HEK293 (cell line): ENCODE measurements around the gene SLC46A2.

Experiments used
- CTCF ChIA-PET: fragments of 350-600 bp; formaldehyde crosslinking; extraction: SDS; loops from one replicate; lab custom pipeline; 2021; ENCODE audit warnings: antibody characterized with exemption; lab: Yijun Ruan, JAX
- POLR2A ChIA-PET: fragments of 300-600 bp; formaldehyde crosslinking; extraction: SDS; loops from one replicate; lab custom pipeline; 2020; ENCODE audit warnings: antibody characterized with exemption, inconsistent platforms; lab: Yijun Ruan, JAX
- H3K27ac ChIP-seq: fragments of 200-500 bp; sonication (Bioruptor generic); 2 replicates; pipeline ENCODE4 v1.5.1; 2014; ENCODE audit warnings: low read depth, low read length, control low read depth, inconsistent platforms; ENCODE audit errors: extremely low read depth
- H3K36me3 ChIP-seq, 2 experiments: fragments of 200-500 bp in 1 of 2; sonication (Bioruptor generic) in 1 of 2; 1 replicate in 1 of 2; 2 replicates in 1 of 2; pipeline ENCODE4 v1.5.1; 2014 to 2017; ENCODE audit warnings: inconsistent platforms in 2 of 2, low read length in 2 of 2; ENCODE audit not compliant: control insufficient read depth in 2 of 2, insufficient read depth in 1 of 2
- H3K4me1 ChIP-seq: fragments of 200-500 bp; sonication (Bioruptor generic); 2 replicates; pipeline ENCODE4 v1.5.1; 2014; ENCODE audit warnings: mild to moderate bottlenecking, low read length, inconsistent platforms; ENCODE audit not compliant: control insufficient read depth, insufficient read depth
- H3K4me3 ChIP-seq: 2 replicates; pipeline ENCODE4 v1.5.1; 2011; ENCODE audit warnings: low read depth, mild to moderate bottlenecking, control low read depth, low read length, moderate library complexity
- H3K9me3 ChIP-seq: fragments of 200-500 bp; sonication (Bioruptor generic); 2 replicates; pipeline ENCODE4 v1.5.1; 2014; ENCODE audit warnings: low read depth, low read length, inconsistent platforms; ENCODE audit not compliant: control insufficient read depth, insufficient read depth
- ZNF174 ChIP-seq: fragments of 450-650 bp; formaldehyde crosslinking; IDR thresholded peaks from 2 replicates; pipeline ENCODE4 v1.5.0; 2017; ENCODE audit warnings: missing biosample characterization, mild to moderate bottlenecking, missing genetic modification characterization
- ZNF23 ChIP-seq: fragments of 450-650 bp; formaldehyde crosslinking; IDR thresholded peaks from 2 replicates; pipeline ENCODE4 v1.5.1; 2016; ENCODE audit warnings: missing biosample characterization, missing genetic modification characterization, borderline replicate concordance
- ZNF26 ChIP-seq: fragments of 450-650 bp; formaldehyde crosslinking; IDR thresholded peaks from 2 replicates; pipeline ENCODE4 v1.5.1; 2016; ENCODE audit warnings: missing biosample characterization, missing genetic modification characterization
- ZNF335 ChIP-seq: fragments of 450-650 bp; formaldehyde crosslinking; conservative IDR thresholded peaks from 2 replicates; pipeline ENCODE4 v1.5.1; 2016; ENCODE audit warnings: missing biosample characterization, missing genetic modification characterization
- ZNF398 ChIP-seq: fragments of 450-650 bp; formaldehyde crosslinking; IDR thresholded peaks from 2 replicates; pipeline ENCODE4 v1.5.1; 2017; ENCODE audit warnings: missing biosample characterization, missing genetic modification characterization
- ZNF544 ChIP-seq: fragments of 450-650 bp; formaldehyde crosslinking; IDR thresholded peaks from 2 replicates; pipeline ENCODE4 v1.5.0; 2017; ENCODE audit warnings: missing biosample characterization, missing genetic modification characterization
- ZNF639 ChIP-seq: fragments of 450-650 bp; formaldehyde crosslinking; IDR thresholded peaks from 2 replicates; pipeline ENCODE4 v1.5.1; 2016; ENCODE audit warnings: missing biosample characterization, missing genetic modification characterization
- ZNF654 ChIP-seq: fragments of 450-650 bp; formaldehyde crosslinking; IDR thresholded peaks from 2 replicates; pipeline ENCODE4 v1.5.1; 2016; ENCODE audit warnings: low read depth, missing biosample characterization, missing genetic modification characterization
- ZNF677 ChIP-seq: fragments of 450-650 bp; IDR thresholded peaks from 2 replicates; pipeline ENCODE4 v1.5.0; 2018; ENCODE audit warnings: missing biosample characterization, mild to moderate bottlenecking, missing genetic modification characterization, moderate library complexity
- ZSCAN4 ChIP-seq: fragments of 450-650 bp; formaldehyde crosslinking; IDR thresholded peaks from 2 replicates; pipeline ENCODE4 v1.5.1; 2017; ENCODE audit warnings: missing biosample characterization, missing genetic modification characterization

Gene SLC46A2

GRCh38 chr9:112921549-112921948 lies 30.9 kb upstream of the SLC46A2 start:
- H3K27ac ChIP-seq = no peak overlapping the region
- ChIA-PET CTCF (interaction anchor here (0.7 to 4.2 kb wide), 11 partner anchors 10 to 228 kb away, joined by 3 to 32 read pairs (median 4); partner anchors contain the start of gene ZFP37), POLR2A (no interaction called here)
- TF ChIP-seq ZNF639 (no peak), ZNF654 (tag by site-specific recombination) (peak; percentile 42)
- H3K36me3 ChIP-seq = no peaks in the 10 kb centered on the region
- H3K4me3 ChIP-seq = no peak overlapping the region
- no peaks in the 10 kb centered on the region for H3K4me1 ChIP-seq
- no peaks in the 10 kb centered on the region for H3K9me3 ChIP-seq

GRCh38 chr9:112917987-112918362 lies 27.3 kb upstream of the SLC46A2 start:
- CTCF ChIA-PET = interaction anchor here (1.6 to 7.7 kb wide), 2 partner anchors 15 to 194 kb away, joined by 4 to 47 read pairs; no protein-coding TSS in a partner anchor
- H3K4me3 ChIP-seq = no peak overlapping the region
- no peaks in the 10 kb centered on the region for H3K9me3 ChIP-seq
- no peaks in the 10 kb centered on the region for H3K36me3 ChIP-seq
- no peak for TF ChIP-seq ZNF677
- TF ChIP-seq ZSCAN4 (tag by site-specific recombination) = no peak
- TF ChIP-seq ZNF26 (tag by site-specific recombination) = no peak
- TF ChIP-seq ZNF174 (tag by site-specific recombination) = no peak
- TF ChIP-seq ZNF335 (tag by site-specific recombination) = no peak
- no peak overlapping the region for H3K27ac ChIP-seq
- peaks cover 2% of the 10 kb centered on the region; the same call in 1 of the 2 replicates for H3K4me1 ChIP-seq
- POLR2A ChIA-PET = no interaction called here

- ChIA-PET CTCF (interaction anchor here (0.5 to 7.7 kb wide), 4 partner anchors 14 to 337 kb away, joined by 3 to 47 read pairs (median 6); no protein-coding TSS in a partner anchor), POLR2A (no interaction called here)
- TF ChIP-seq ZNF398 (no peak), ZNF544 (no peak), ZNF23 (tag by site-specific recombination) (no peak)
- H3K4me3 ChIP-seq = no peak overlapping the region
- no peaks in the 10 kb centered on the region for H3K9me3 ChIP-seq
- peaks cover 2% of the 10 kb centered on the region; the same call in 1 of the 2 replicates for H3K4me1 ChIP-seq
- no peak overlapping the region for H3K27ac ChIP-seq
- H3K36me3 ChIP-seq = no peaks in the 10 kb centered on the region
Measured at GRCh38 chr9:112917047-112917986, 26.6 kb upstream of the SLC46A2 start.
